HUES48 (cell line): Measurements from ENCODE around the gene TSC1.

Source experiments
- H3K27ac ChIP-seq: one replicate; pipeline ENCODE4 v1.7.0; 2013; ENCODE audit warnings: low read depth, low read length, inconsistent platforms
- H3K27me3 ChIP-seq: 2 replicates; pipeline ENCODE4 v1.6.1; 2013; ENCODE audit warnings: mild to moderate bottlenecking, low read length; ENCODE audit not compliant: control insufficient read depth, insufficient read depth
- H3K36me3 ChIP-seq: 2 replicates; pipeline ENCODE4 v1.6.1; 2013; ENCODE audit warnings: low read length; ENCODE audit not compliant: control insufficient read depth, insufficient read depth
- H3K4me1 ChIP-seq: 2 replicates; pipeline ENCODE4 v1.6.1; 2013; ENCODE audit warnings: mild to moderate bottlenecking, low read length; ENCODE audit not compliant: control insufficient read depth, insufficient read depth
- H3K4me3 ChIP-seq: 2 replicates; pipeline ENCODE4 v1.5.1; 2013; ENCODE audit warnings: mild to moderate bottlenecking, low read depth, low read length
- H3K9ac ChIP-seq: 2 replicates; pipeline ENCODE4 v1.6.1; 2013; ENCODE audit warnings: mild to moderate bottlenecking, low read depth, low read length, moderate library complexity
- H3K9me3 ChIP-seq: 2 replicates; pipeline ENCODE4 v1.6.1; 2013; ENCODE audit warnings: low read length; ENCODE audit not compliant: control insufficient read depth, insufficient read depth

TSC1 gene

DNA sequence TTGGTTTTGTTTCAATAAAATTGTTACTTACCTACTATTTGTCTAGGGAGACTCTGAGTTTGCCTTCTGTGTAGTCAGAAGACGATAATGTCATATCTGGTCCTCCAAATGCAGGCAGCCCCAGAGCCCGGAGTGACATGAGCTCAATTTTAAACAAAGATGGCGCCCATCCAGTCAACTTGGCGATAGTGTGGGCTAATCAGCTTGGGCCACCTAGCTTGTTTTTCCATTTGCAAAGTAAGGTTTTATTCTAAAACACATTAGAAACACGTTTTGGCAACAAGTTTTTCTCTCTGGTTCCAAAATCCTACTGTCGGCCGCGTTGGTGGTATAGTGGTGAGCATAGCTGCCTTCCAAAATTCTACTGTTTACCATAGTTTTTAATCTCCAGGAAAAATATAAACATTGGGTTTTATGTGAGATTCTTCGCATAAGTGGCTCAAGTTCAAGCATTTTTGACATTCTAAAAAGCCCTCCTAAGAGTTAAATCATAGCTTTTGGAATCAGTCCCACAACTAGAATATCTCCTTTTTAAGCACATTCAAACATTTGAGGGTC is 13.2 kb downstream of the TSC1 start:
- Histone ChIP-seq H3K9ac (no peak overlapping the region), H3K4me1 (no peaks in the 10 kb centered on the region), H3K27ac (no peak overlapping the region), H3K27me3 (no peaks in the 10 kb centered on the region), H3K9me3 (no peaks in the 10 kb centered on the region), H3K4me3 (no peak overlapping the region), H3K36me3 (peaks cover 31% of the 10 kb centered on the region)

- Histone ChIP-seq H3K9me3 (no peaks in the 10 kb centered on the region), H3K4me1 (no peaks in the 10 kb centered on the region), H3K36me3 (peaks cover 64% of the 10 kb centered on the region), H3K9ac (no peak overlapping the region), H3K27ac (no peak overlapping the region), H3K27me3 (no peaks in the 10 kb centered on the region), H3K4me3 (no peak overlapping the region)
Observed at GRCh38 chr9:132927704-132928103, 16.7 kb downstream of the TSC1 start.

DNA sequence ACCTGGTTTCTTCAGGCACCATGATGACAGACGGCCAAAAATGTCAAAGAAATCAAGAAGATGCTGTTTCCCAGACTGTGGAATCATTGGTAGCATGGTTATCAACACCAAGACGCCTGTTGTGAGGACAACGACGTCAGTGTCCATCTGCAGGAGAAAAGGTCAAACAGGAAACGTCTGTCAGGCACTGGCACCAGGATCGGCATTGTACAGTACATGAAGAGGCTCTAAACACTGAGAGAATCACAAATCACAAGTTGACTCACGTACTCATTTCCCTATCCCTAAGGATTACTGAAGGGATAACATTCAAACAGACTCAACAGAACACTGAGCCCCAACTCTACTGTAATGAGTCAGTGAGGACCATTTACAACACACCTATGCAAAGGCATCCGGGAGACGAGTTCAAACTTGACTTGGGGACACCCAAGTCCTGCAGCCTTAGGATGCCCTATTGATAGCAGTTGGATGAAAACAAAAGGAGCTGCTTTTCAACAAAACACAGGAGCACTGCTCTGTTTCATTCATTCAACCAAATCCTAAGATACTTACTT is 21.0 kb downstream of the TSC1 start:
- no peaks in the 10 kb centered on the region for H3K27me3 ChIP-seq
- H3K4me1 ChIP-seq, result no peaks in the 10 kb centered on the region
- H3K9me3 ChIP-seq, result no peaks in the 10 kb centered on the region
- H3K4me3 ChIP-seq, result no peak overlapping the region
- H3K36me3 ChIP-seq, result peaks cover 93% of the 10 kb centered on the region
- H3K9ac ChIP-seq, result no peak overlapping the region
- H3K27ac ChIP-seq, result no peak overlapping the region

GRCh38 chr9:132919614-132920268 is 24.7 kb downstream of the TSC1 start:
- Histone ChIP-seq H3K27me3 (no peaks in the 10 kb centered on the region), H3K9me3 (no peaks in the 10 kb centered on the region), H3K9ac (no peak overlapping the region), H3K36me3 (peaks cover 92% of the 10 kb centered on the region), H3K27ac (no peak overlapping the region), H3K4me3 (no peak overlapping the region), H3K4me1 (no peaks in the 10 kb centered on the region)

DNA sequence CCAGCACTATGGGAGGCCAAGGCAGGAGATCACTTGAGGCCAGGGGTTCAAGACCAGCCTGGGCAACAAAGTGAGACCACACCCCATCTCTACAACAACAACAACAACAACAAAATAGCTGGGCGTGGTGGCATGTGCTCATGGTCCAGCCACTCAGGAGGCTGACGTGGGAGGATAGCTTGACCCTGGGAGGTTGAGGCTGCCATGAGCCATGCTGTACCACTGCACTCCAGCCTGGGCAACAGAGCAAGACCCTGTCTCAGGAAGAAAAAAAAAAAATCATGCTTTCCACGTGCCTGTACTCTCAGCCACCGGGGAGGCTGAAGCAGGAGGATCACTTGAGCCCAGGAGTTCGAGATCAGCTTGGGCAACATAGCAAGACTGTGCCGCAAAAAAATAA is 29.5 kb downstream of the TSC1 start:
- no peaks in the 10 kb centered on the region for H3K27me3 ChIP-seq
- no peak overlapping the region for H3K4me3 ChIP-seq
- H3K9me3 ChIP-seq, result no peaks in the 10 kb centered on the region
- peaks cover 73% of the 10 kb centered on the region for H3K36me3 ChIP-seq
- H3K4me1 ChIP-seq, result no peaks in the 10 kb centered on the region
- H3K27ac ChIP-seq, result no peak overlapping the region
- no peak overlapping the region for H3K9ac ChIP-seq

GRCh38 chr9:132912131-132912530 is 32.3 kb downstream of the TSC1 start:
- no peaks in the 10 kb centered on the region for H3K27me3 ChIP-seq
- no peaks in the 10 kb centered on the region for H3K9me3 ChIP-seq
- no peak overlapping the region for H3K4me3 ChIP-seq
- H3K36me3 ChIP-seq, result peaks cover 59% of the 10 kb centered on the region
- H3K27ac ChIP-seq, result no peak overlapping the region
- no peak overlapping the region for H3K9ac ChIP-seq
- H3K4me1 ChIP-seq, result no peaks in the 10 kb centered on the region

DNA sequence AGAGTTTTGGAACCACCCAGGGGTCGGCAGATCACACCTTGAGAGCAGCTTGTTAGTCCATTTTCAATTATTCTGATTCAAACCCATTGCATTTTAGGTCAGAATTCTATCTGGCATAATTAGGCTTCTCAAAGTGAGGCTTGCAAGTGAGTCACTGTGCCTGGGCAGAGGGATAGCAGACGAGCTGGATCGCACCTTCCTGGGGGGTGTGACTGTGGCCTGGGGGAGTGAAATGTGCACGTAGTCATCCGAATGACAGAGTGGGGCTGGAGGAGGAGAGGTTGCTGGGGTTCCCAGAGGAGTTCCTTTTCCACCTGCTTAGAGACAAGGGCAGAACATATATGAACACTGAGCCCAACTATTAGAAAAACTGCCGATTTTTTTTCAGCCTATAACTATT is 34.0 kb downstream of the TSC1 start:
- Histone ChIP-seq H3K9me3 (no peaks in the 10 kb centered on the region), H3K9ac (no peak overlapping the region), H3K4me3 (no peak overlapping the region), H3K36me3 (peaks cover 45% of the 10 kb centered on the region), H3K4me1 (no peaks in the 10 kb centered on the region), H3K27ac (no peak overlapping the region), H3K27me3 (no peaks in the 10 kb centered on the region)

DNA sequence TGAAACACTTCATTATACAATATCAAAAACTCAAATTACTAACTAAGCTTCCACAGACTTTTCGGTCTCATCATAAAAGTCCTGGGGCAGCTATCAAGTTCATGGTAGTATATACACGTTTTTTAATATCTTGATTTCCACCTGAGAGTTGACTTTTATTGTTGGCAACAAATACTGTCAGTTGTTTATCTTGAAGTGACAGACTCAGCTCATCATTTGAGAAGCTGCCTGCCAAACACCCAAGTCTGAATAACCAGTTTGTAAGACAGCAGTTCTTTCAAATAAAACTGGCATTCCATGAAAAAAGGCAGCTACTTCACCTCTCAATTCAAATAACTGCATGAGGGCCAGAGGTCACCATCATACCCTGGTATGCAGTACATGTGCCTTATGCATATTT is 35.1 kb downstream of the TSC1 start:
- H3K9ac ChIP-seq, result no peak overlapping the region
- peaks cover 41% of the 10 kb centered on the region for H3K36me3 ChIP-seq
- no peaks in the 10 kb centered on the region for H3K9me3 ChIP-seq

GRCh38 chr9:132908635-132909034 is 35.8 kb downstream of the TSC1 start:
- peaks cover 12% of the 10 kb centered on the region for H3K4me1 ChIP-seq
- H3K27ac ChIP-seq, result no peak overlapping the region
- H3K4me3 ChIP-seq, result no peak overlapping the region
- H3K9me3 ChIP-seq, result no peaks in the 10 kb centered on the region
- H3K36me3 ChIP-seq, result peaks cover 41% of the 10 kb centered on the region
- no peak overlapping the region for H3K9ac ChIP-seq
- H3K27me3 ChIP-seq, result no peaks in the 10 kb centered on the region

More for the DNA sequence above, 35.1 kb downstream of the TSC1 start:
- Histone ChIP-seq H3K27me3 (no peaks in the 10 kb centered on the region), H3K4me3 (no peak overlapping the region), H3K27ac (no peak overlapping the region), H3K4me1 (peaks cover 6% of the 10 kb centered on the region)

- Histone ChIP-seq H3K9me3 (no peaks in the 10 kb centered on the region), H3K27ac (no peak overlapping the region), H3K4me1 (peaks cover 28% of the 10 kb centered on the region), H3K4me3 (no peak overlapping the region), H3K9ac (no peak overlapping the region), H3K27me3 (no peaks in the 10 kb centered on the region), H3K36me3 (peaks cover 38% of the 10 kb centered on the region)
Observed at GRCh38 chr9:132905726-132906125, 38.7 kb downstream of the TSC1 start.
